ENCODE data around the gene TIMM44. TPM values are rescaled to one million over a fixed set of nuclear protein-coding genes. Genes with fewer than 3 reads are reported as not detected.

Gene TIMM44
- total and polyA plus RNA-seq, 4 donors = 17.7 to 35.8 (median 26.6) TPM

DNA sequence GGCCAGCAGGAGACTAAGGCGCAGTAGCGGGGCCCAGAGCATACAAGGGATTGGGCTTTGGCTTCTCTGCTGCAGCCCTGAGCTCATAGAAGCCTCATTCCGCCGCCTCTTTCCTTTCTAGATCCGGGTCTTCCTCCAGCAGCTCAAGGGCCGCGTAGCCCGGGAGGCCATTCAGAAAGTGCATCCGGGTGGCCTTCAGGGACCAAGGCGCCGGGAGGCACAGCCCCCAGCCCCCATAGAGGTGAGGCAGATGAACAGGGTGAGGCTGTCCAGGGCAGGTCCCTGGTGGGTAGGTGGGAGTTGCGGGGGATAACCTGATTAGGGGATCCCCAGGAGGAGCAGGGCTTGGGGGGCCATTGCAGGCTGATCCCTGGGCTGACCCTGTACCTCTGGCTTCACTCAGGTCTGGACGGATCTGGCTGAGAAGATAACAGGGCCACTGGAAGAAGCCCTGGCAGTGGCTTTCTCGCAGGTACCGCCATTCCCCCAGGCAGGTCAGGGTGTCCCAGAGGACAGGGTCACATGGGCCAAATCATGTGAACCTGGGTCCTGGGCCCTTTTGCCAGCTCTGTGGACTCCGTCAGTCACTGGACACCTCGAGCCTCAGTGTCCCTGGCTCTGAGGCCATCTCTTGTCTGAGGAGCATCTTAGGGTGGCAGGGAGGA lies 22.0 kb downstream of the TIMM44 start:
- DNase-seq (ENCODE audit: low spot score) = no peak
- H3K4me1 ChIP-seq (ENCODE audit: control insufficient read depth in 4 of 4, insufficient read depth in 4 of 4, low read length in 3 of 4) = peaks cover 27 to 56% (median 38%) of the 10 kb centered on the region in 4 donors

GRCh38 chr19:7920519-7921301 lies 22.8 kb downstream of the TIMM44 start:
- Histone ChIP-seq H3K36me3 (ENCODE audit: control insufficient read depth in 4 of 4, insufficient read depth in 3 of 4, low read depth in 1 of 4, low read length in 3 of 4) (peaks cover 0 to 12% (median 5%) of the 10 kb centered on the region in 4 donors), H3K9me3 (ENCODE audit: control insufficient read depth in 4 of 4, low read length in 3 of 4) (no peaks in the 10 kb centered on the region), H3K4me3 (ENCODE audit: low read depth in 1 of 3, low read length in 3 of 3) (peak overlapping the region; percentile 89 to 98 (median 97)), H3K4me1 (ENCODE audit: control insufficient read depth in 4 of 4, insufficient read depth in 4 of 4, low read length in 3 of 4) (peaks cover 30 to 59% (median 37%) of the 10 kb centered on the region in 4 donors), H3K27ac (ENCODE audit: low read depth in 1 of 2, low read length in 2 of 2) (peak overlapping the region; percentile 79 to 91), H3K27me3 (ENCODE audit: control insufficient read depth in 4 of 4, insufficient read depth in 4 of 4, low read length in 3 of 4) (no peaks in the 10 kb centered on the region), H3K9ac (ENCODE audit: low read depth in 1 of 2, low read length in 2 of 2) (peak overlapping the region in 1 of 2 donors; percentile 1)
- 2% methylated on average over 62 of the region's 62 CpGs for WGBS
- TF ChIP-seq FOXA1 (IDR thresholded peaks at IDR 0.05) (no peak), JUND (IDR thresholded peaks at IDR 0.05) (no peak), HNF4A (conservative IDR thresholded peaks at IDR 0.05) (no peak), RAD21 (IDR thresholded peaks at IDR 0.05) (no peak), YY1 (IDR thresholded peaks at IDR 0.05) (no peak), NR2F2 (IDR thresholded peaks at IDR 0.05) (peak; percentile 26), FOXA2 (IDR thresholded peaks at IDR 0.05) (no peak), SP1 (IDR thresholded peaks at IDR 0.05) (peak; percentile 57), GABPA (IDR thresholded peaks at IDR 0.05 in 1 of 2, conservative IDR thresholded peaks at IDR 0.05 in 1 of 2) (peak in 1 of 2 donors; percentile 28), TAF1 (conservative IDR thresholded peaks at IDR 0.05) (no peak), EGR1 (IDR thresholded peaks at IDR 0.05; ENCODE audit: low read depth in 2 of 2) (peak; percentile 99), REST (IDR thresholded peaks at IDR 0.05) (no peak), RXRA (IDR thresholded peaks at IDR 0.05) (peak; percentile 22 to 47), HNF4G (IDR thresholded peaks at IDR 0.05) (no peak)
- TF ChIP-seq, protein P1, sequence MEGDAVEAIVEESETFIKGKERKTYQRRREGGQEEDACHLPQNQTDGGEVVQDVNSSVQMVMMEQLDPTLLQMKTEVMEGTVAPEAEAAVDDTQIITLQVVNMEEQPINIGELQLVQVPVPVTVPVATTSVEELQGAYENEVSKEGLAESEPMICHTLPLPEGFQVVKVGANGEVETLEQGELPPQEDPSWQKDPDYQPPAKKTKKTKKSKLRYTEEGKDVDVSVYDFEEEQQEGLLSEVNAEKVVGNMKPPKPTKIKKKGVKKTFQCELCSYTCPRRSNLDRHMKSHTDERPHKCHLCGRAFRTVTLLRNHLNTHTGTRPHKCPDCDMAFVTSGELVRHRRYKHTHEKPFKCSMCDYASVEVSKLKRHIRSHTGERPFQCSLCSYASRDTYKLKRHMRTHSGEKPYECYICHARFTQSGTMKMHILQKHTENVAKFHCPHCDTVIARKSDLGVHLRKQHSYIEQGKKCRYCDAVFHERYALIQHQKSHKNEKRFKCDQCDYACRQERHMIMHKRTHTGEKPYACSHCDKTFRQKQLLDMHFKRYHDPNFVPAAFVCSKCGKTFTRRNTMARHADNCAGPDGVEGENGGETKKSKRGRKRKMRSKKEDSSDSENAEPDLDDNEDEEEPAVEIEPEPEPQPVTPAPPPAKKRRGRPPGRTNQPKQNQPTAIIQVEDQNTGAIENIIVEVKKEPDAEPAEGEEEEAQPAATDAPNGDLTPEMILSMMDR (IDR thresholded peaks at IDR 0.05; ENCODE audit: low read depth, low read length, missing input control) = no peak
- TF ChIP-seq, protein P2, sequence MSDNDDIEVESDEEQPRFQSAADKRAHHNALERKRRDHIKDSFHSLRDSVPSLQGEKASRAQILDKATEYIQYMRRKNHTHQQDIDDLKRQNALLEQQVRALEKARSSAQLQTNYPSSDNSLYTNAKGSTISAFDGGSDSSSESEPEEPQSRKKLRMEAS (IDR thresholded peaks at IDR 0.05) = no peak
- TF ChIP-seq, protein P3, sequence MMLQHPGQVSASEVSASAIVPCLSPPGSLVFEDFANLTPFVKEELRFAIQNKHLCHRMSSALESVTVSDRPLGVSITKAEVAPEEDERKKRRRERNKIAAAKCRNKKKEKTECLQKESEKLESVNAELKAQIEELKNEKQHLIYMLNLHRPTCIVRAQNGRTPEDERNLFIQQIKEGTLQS (IDR thresholded peaks at IDR 0.05) = no peak
- TF ChIP-seq, protein P4, sequence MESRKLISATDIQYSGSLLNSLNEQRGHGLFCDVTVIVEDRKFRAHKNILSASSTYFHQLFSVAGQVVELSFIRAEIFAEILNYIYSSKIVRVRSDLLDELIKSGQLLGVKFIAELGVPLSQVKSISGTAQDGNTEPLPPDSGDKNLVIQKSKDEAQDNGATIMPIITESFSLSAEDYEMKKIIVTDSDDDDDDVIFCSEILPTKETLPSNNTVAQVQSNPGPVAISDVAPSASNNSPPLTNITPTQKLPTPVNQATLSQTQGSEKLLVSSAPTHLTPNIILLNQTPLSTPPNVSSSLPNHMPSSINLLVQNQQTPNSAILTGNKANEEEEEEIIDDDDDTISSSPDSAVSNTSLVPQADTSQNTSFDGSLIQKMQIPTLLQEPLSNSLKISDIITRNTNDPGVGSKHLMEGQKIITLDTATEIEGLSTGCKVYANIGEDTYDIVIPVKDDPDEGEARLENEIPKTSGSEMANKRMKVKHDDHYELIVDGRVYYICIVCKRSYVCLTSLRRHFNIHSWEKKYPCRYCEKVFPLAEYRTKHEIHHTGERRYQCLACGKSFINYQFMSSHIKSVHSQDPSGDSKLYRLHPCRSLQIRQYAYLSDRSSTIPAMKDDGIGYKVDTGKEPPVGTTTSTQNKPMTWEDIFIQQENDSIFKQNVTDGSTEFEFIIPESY (IDR thresholded peaks at IDR 0.05) = no peak
- peak; percentile 100 for DNase-seq (ENCODE audit: low spot score)

More for the DNA sequence above, 22.0 kb downstream of the TIMM44 start:
- Histone ChIP-seq H3K9me3 (ENCODE audit: control insufficient read depth in 4 of 4, low read length in 3 of 4) (no peaks in the 10 kb centered on the region), H3K9ac (ENCODE audit: low read depth in 1 of 2, low read length in 2 of 2) (peak overlapping the region in 1 of 2 donors; percentile 1), H3K27ac (ENCODE audit: low read depth in 1 of 2, low read length in 2 of 2) (peak overlapping the region; percentile 38 to 82), H3K27me3 (ENCODE audit: control insufficient read depth in 4 of 4, insufficient read depth in 4 of 4, low read length in 3 of 4) (no peaks in the 10 kb centered on the region), H3K36me3 (ENCODE audit: control insufficient read depth in 4 of 4, insufficient read depth in 3 of 4, low read depth in 1 of 4, low read length in 3 of 4) (peaks cover 0 to 12% (median 5%) of the 10 kb centered on the region in 4 donors), H3K4me3 (ENCODE audit: low read depth in 1 of 3, low read length in 3 of 3) (peak overlapping the region; percentile 30 to 56 (median 37))
- no peak for TF ChIP-seq SP1 (IDR thresholded peaks at IDR 0.05)
- peak; percentile 5 for TF ChIP-seq NR2F2 (IDR thresholded peaks at IDR 0.05)
- WGBS = 69% methylated on average over 17 of the region's 17 CpGs
